ENCODE results near the gene WSB1.

The WSB1 gene

DNA sequence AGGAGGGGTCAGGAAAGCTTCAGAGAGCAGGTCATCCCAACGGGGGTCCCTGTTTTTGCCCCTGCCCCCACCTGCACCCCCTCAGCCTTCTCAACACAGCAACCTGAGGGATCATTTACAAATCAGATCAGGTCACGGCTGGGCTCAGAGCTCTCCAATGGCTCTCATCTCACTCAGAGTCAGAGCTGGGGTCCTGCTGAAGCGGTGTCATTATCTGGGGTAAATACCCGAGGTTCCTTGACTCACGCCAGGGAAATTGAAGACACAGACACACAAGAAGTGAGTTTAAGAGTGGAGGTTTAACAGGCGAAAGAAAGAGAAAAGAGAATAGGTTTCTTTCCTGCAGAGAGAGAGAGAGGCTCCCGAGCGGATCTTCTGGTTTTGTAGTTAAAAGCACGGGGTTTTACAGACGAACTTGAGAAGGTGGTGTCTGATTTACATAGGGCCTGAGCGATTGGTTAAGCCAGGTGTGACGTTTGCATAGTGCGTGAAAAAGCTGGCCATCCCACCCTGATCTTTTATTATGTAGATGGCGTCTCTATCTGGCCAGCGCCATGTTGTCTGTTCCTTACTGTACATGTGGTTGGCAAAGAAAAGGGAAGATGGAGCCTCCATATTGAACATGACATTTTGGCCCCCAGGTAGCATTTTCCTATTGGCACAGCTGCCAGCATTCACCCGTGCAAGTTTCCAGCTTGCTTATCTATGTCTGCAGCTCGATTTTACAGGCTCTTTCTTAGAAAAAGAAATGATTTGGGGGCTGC lies 51.4 kb downstream of the WSB1 start:
- no peaks in the 10 kb centered on the region for H3K36me3 ChIP-seq (ENCODE audit: control insufficient read depth in 2 of 2, insufficient read depth in 1 of 2, low read length in 2 of 2)
- H3K4me1 ChIP-seq (ENCODE audit: control insufficient read depth, insufficient read depth, low read length): no peaks in the 10 kb centered on the region; the same call in 1 of the 2 replicates
- no peaks in the 10 kb centered on the region for H3K9me3 ChIP-seq (ENCODE audit: control insufficient read depth, insufficient read depth, low read depth, low read length)
- TF ChIP-seq ZNF239 (tag by site-specific recombination; IDR thresholded peaks at IDR 0.05): no peak
- TF ChIP-seq ZNF544 (tag by site-specific recombination; IDR thresholded peaks at IDR 0.05): no peak
- TF ChIP-seq ZNF791 (tag by site-specific recombination; IDR thresholded peaks at IDR 0.05): no peak
- TF ChIP-seq, protein P1, sequence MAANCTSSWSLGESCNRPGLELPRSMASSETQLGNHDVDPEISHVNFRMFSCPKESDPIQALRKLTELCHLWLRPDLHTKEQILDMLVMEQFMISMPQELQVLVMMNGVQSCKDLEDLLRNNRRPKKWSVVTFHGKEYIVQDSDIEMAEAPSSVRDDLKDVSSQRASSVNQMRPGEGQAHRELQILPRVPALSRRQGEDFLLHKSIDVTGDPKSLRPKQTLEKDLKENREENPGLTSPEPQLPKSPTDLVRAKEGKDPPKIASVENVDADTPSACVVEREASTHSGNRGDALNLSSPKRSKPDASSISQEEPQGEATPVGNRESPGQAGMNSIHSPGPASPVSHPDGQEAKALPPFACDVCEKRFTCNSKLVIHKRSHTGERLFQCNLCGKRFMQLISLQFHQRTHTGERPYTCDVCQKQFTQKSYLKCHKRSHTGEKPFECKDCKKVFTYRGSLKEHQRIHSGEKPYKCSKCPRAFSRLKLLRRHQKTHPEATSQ (tag by site-specific recombination; IDR thresholded peaks at IDR 0.05): no peak
- TF ChIP-seq KLF9 (tag by site-specific recombination; IDR thresholded peaks at IDR 0.05; ENCODE audit: low read depth): no peak
- no peak for TF ChIP-seq SCRT2 (tag by site-specific recombination; IDR thresholded peaks at IDR 0.05)
- TF ChIP-seq, protein P2, sequence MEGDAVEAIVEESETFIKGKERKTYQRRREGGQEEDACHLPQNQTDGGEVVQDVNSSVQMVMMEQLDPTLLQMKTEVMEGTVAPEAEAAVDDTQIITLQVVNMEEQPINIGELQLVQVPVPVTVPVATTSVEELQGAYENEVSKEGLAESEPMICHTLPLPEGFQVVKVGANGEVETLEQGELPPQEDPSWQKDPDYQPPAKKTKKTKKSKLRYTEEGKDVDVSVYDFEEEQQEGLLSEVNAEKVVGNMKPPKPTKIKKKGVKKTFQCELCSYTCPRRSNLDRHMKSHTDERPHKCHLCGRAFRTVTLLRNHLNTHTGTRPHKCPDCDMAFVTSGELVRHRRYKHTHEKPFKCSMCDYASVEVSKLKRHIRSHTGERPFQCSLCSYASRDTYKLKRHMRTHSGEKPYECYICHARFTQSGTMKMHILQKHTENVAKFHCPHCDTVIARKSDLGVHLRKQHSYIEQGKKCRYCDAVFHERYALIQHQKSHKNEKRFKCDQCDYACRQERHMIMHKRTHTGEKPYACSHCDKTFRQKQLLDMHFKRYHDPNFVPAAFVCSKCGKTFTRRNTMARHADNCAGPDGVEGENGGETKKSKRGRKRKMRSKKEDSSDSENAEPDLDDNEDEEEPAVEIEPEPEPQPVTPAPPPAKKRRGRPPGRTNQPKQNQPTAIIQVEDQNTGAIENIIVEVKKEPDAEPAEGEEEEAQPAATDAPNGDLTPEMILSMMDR (tag by site-specific recombination; IDR thresholded peaks at IDR 0.05): no peak
- no peak for TF ChIP-seq ZNF830 (tag by site-specific recombination; IDR thresholded peaks at IDR 0.05; ENCODE audit: low read depth)
- no peak for TF ChIP-seq SP3 (tag by site-specific recombination; IDR thresholded peaks at IDR 0.05)
- TF ChIP-seq GLIS1 (tag by site-specific recombination; IDR thresholded peaks at IDR 0.05): no peak
- no peak for TF ChIP-seq ZNF140 (tag by site-specific recombination; IDR thresholded peaks at IDR 0.05)
- no peak for TF ChIP-seq ZSCAN16 (tag by site-specific recombination; IDR thresholded peaks at IDR 0.05)
- no peak for TF ChIP-seq ZNF341 (tag by site-specific recombination; IDR thresholded peaks at IDR 0.05; ENCODE audit: low read depth)
- no peak for TF ChIP-seq ZBTB20 (tag by site-specific recombination; IDR thresholded peaks at IDR 0.05)
- TF ChIP-seq ZNF169 (tag by site-specific recombination; IDR thresholded peaks at IDR 0.05): no peak
- ChIA-PET POLR2A (no interaction called here), CTCF (interaction anchor here (0.8 to 4.2 kb wide), 10 partner anchors 9 to 309 kb away, joined by 3 to 17 read pairs (median 4); no protein-coding TSS in a partner anchor)
- no peak overlapping the region for H3K27ac ChIP-seq (ENCODE audit: extremely low read depth, low read depth, low read length)
- H3K4me3 ChIP-seq (ENCODE audit: low read depth, low read length): no peak overlapping the region

DNA sequence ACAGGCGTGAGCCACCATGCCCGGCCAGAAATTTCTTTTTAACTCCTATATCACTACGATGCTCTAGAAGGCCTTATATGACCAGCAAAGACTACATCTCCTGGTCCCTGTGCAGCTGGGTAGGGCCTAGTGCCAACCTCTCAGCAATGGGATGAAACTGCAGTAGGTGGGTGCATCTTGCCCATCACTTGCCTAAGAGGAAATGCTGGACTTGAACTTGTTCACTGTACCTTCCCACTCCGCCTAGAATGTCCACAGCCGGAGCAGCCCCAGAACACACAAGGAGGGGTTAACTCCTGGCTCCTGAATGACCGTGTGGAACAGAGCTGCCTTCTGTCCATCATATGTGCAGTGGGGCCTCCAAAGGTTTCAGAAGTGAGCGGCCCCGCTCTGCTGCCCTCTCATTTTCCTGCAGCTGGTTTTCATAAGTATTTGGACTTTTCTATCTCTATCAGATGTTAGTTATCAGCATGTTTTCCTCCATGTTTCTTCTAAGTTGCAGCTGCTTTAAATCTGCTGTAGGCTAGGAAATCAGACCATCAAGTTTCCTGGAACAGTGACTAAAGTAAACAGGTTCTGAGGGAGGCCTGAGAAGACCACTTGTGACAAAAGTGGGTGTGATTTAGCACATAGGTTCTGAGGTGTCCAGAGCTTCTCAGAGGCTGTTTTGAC lies 52.5 kb downstream of the WSB1 start:
- H3K9me3 ChIP-seq (ENCODE audit: control insufficient read depth, insufficient read depth, low read depth, low read length): no peaks in the 10 kb centered on the region
- CTCF ChIA-PET: interaction anchor here (0.5 to 4.2 kb wide), 9 partner anchors 8 to 308 kb away, joined by 3 to 17 read pairs (median 3); no protein-coding TSS in a partner anchor
- no peak overlapping the region for H3K27ac ChIP-seq (ENCODE audit: extremely low read depth, low read depth, low read length)
- no peak for TF ChIP-seq ZNF660 (tag by site-specific recombination; IDR thresholded peaks at IDR 0.05)
- no peaks in the 10 kb centered on the region; the same call in 1 of the 2 replicates for H3K4me1 ChIP-seq (ENCODE audit: control insufficient read depth, insufficient read depth, low read length)
- H3K4me3 ChIP-seq (ENCODE audit: low read depth, low read length): no peak overlapping the region
- no peaks in the 10 kb centered on the region for H3K36me3 ChIP-seq (ENCODE audit: control insufficient read depth in 2 of 2, insufficient read depth in 1 of 2, low read length in 2 of 2)
- POLR2A ChIA-PET: no interaction called here

DNA sequence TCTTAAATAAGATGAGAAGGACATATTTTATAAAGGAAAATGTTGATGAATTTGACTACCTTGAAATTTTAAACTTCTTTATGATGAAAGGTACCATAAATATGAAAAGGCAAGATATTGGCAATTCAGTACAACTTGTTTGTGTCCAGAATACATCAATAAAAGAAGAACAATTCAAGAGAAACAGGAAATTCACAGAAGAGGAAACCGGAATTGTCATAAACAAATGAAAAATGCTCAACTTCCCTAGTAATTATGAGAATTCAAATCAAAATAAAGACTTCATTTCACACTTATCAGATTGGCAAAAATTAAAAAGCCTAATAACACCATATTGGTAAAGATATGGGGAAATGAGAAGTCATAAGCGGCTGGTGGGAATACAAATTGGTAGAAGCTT lies 54.3 kb downstream of the WSB1 start:
- no peak overlapping the region for H3K4me3 ChIP-seq (ENCODE audit: low read depth, low read length)
- no peaks in the 10 kb centered on the region; the same call in 1 of the 2 replicates for H3K4me1 ChIP-seq (ENCODE audit: control insufficient read depth, insufficient read depth, low read length)
- no peak overlapping the region for H3K27ac ChIP-seq (ENCODE audit: extremely low read depth, low read depth, low read length)
- CTCF ChIA-PET: interaction anchor here (1.0 kb wide), 1 partner anchor 306 kb away, joined by 3 read pairs; no protein-coding TSS in a partner anchor
- H3K36me3 ChIP-seq (ENCODE audit: control insufficient read depth in 2 of 2, insufficient read depth in 1 of 2, low read length in 2 of 2): peaks cover 0 to 8% of the 10 kb centered on the region in 2 experiments; a peak in 1 of 3 replicates
- H3K9me3 ChIP-seq (ENCODE audit: control insufficient read depth, insufficient read depth, low read depth, low read length): no peaks in the 10 kb centered on the region
- POLR2A ChIA-PET: interaction anchor here (0.6 kb wide), 1 partner anchor 15 kb away, joined by 3 read pairs; no protein-coding TSS in a partner anchor
- TF ChIP-seq ZNF660 (tag by site-specific recombination; IDR thresholded peaks at IDR 0.05): no peak
- TF ChIP-seq, protein P3, sequence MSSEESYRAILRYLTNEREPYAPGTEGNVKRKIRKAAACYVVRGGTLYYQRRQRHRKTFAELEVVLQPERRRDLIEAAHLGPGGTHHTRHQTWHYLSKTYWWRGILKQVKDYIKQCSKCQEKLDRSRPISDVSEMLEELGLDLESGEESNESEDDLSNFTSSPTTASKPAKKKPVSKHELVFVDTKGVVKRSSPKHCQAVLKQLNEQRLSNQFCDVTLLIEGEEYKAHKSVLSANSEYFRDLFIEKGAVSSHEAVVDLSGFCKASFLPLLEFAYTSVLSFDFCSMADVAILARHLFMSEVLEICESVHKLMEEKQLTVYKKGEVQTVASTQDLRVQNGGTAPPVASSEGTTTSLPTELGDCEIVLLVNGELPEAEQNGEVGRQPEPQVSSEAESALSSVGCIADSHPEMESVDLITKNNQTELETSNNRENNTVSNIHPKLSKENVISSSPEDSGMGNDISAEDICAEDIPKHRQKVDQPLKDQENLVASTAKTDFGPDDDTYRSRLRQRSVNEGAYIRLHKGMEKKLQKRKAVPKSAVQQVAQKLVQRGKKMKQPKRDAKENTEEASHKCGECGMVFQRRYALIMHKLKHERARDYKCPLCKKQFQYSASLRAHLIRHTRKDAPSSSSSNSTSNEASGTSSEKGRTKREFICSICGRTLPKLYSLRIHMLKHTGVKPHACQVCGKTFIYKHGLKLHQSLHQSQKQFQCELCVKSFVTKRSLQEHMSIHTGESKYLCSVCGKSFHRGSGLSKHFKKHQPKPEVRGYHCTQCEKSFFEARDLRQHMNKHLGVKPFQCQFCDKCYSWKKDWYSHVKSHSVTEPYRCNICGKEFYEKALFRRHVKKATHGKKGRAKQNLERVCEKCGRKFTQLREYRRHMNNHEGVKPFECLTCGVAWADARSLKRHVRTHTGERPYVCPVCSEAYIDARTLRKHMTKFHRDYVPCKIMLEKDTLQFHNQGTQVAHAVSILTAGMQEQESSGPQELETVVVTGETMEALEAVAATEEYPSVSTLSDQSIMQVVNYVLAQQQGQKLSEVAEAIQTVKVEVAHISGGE (tag by site-specific recombination; conservative IDR thresholded peaks at IDR 0.05; ENCODE audit: low read depth): no peak
- no peak for TF ChIP-seq ZNF777 (tag by site-specific recombination; IDR thresholded peaks at IDR 0.05; ENCODE audit: borderline replicate concordance)
- TF ChIP-seq, protein P4, sequence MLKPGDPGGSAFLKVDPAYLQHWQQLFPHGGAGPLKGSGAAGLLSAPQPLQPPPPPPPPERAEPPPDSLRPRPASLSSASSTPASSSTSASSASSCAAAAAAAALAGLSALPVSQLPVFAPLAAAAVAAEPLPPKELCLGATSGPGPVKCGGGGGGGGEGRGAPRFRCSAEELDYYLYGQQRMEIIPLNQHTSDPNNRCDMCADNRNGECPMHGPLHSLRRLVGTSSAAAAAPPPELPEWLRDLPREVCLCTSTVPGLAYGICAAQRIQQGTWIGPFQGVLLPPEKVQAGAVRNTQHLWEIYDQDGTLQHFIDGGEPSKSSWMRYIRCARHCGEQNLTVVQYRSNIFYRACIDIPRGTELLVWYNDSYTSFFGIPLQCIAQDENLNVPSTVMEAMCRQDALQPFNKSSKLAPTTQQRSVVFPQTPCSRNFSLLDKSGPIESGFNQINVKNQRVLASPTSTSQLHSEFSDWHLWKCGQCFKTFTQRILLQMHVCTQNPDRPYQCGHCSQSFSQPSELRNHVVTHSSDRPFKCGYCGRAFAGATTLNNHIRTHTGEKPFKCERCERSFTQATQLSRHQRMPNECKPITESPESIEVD (tag by site-specific recombination; IDR thresholded peaks at IDR 0.05): no peak
- no peak for TF ChIP-seq ZNF341 (tag by site-specific recombination; IDR thresholded peaks at IDR 0.05; ENCODE audit: low read depth)
- no peak for TF ChIP-seq ZNF677 (tag by site-specific recombination; IDR thresholded peaks at IDR 0.05)
- TF ChIP-seq ZNF843 (tag by site-specific recombination; IDR thresholded peaks at IDR 0.05): no peak

Data from HEK293 (cell line).